Chondrocyte (in vitro differentiated cells): ENCODE results near the gene PTGFRN. TPM values are rescaled to one million over a fixed set of nuclear protein-coding genes. Genes with fewer than 3 reads are reported as not detected.
"Not testable (repeated sequence)": the region's sequence is repeated elsewhere in the genome, so short reads cannot be mapped to it uniquely, and the experiment has no call there.

ENCODE experiments used
- DNase-seq: peaks from one replicate; pipeline ENCODE4 v3.0.0; 2021; ENCODE audit warnings: mixed read lengths, low spot score
- H3K27ac Mint-ChIP-seq: one replicate; pipeline ENCODE4 v1.8.0; 2021; ENCODE audit warnings: mild to moderate bottlenecking, moderate library complexity, mixed read lengths; ENCODE audit not compliant: unreplicated experiment
- H3K27me3 Mint-ChIP-seq: 2 replicates; pipeline ENCODE4 v1.8.0; 2021; ENCODE audit warnings: low read depth, mixed read lengths
- H3K36me3 Mint-ChIP-seq: 2 replicates; pipeline ENCODE4 v1.8.0; 2021; ENCODE audit warnings: low read depth, mixed read lengths
- H3K4me1 Mint-ChIP-seq: 2 replicates; pipeline ENCODE4 v1.8.0; 2021; ENCODE audit warnings: low read depth, mild to moderate bottlenecking, mixed read lengths
- H3K4me3 Mint-ChIP-seq: one replicate; pipeline ENCODE4 v1.8.0; 2021; ENCODE audit warnings: mild to moderate bottlenecking, moderate library complexity, mixed read lengths; ENCODE audit not compliant: unreplicated experiment
- H3K9me3 Mint-ChIP-seq: 2 replicates; pipeline ENCODE4 v1.8.0; 2021; ENCODE audit warnings: low read depth, mixed read lengths
- CTCF ChIP-seq: fragments of 200-600 bp; sonication (generic); IDR thresholded peaks from 2 replicates; pipeline ENCODE4 v1.5.0; 2021; ENCODE audit warnings: antibody characterized with exemption, mild to moderate bottlenecking, moderate library complexity
- total RNA-seq: library from RNA; stranded (reverse); gene quantifications from 3 replicates; pipeline ENCODE4 v1.2.1, GENCODE V29; 2021

PTGFRN gene
- total RNA-seq, 1 donor from 2014 or later: 117 TPM

GRCh38 chr1:116931016-116931918, 21.6 kb downstream of the PTGFRN start:
- no peaks in the 10 kb centered on the region for H3K27me3 Mint-ChIP-seq

GRCh38 chr1:116933606-116934515, 24.1 kb downstream of the PTGFRN start:
- H3K27ac Mint-ChIP-seq: no peak overlapping the region
- no peak overlapping the region for H3K4me3 Mint-ChIP-seq

More at GRCh38 chr1:116931016-116931918, 21.6 kb downstream of the PTGFRN start:
- H3K36me3 Mint-ChIP-seq: no peaks in the 10 kb centered on the region
- no peak for TF ChIP-seq CTCF
- H3K4me1 Mint-ChIP-seq: peaks cover 6% of the 10 kb centered on the region
- no peaks in the 10 kb centered on the region for H3K9me3 Mint-ChIP-seq
- no peak overlapping the region for H3K27ac Mint-ChIP-seq
- no peak overlapping the region for H3K4me3 Mint-ChIP-seq
- DNase-seq: no peak

DNA sequence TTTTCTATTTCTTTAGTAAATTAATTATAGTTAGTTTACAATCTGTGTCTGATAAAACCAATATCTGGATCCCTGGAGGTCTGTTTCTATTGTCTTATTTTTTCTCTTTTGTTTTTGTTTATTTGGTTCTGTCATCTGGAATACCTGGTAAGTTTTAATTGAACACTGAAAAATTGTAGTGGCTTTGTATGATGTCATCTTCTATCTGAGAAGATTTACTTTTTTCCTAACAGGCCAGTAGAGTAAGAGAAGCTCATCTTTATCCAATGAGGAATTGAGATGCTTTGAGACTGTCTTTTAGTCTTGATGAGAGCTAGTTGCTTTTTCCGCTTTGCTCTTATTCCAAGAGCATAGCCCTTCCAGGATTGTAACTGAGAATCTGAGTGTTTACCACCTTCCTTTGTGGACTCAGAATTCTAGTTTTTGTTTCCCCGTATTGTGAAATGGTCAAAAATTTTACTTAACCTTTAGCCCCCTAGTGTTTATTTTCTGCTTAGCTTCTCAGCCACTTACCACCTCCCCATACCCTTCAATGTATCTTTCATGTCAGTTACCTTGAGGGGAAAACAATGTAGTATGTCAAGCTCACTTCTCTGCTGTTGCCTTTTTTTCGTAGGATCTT, 25.0 kb downstream of the PTGFRN start:
- Mint-ChIP-seq H3K27ac (no peak overlapping the region), H3K4me3 (no peak overlapping the region), H3K4me1 (peaks cover 6% of the 10 kb centered on the region), H3K27me3 (no peaks in the 10 kb centered on the region), H3K36me3 (peaks cover 4% of the 10 kb centered on the region), H3K9me3 (no peaks in the 10 kb centered on the region)
- no peak for DNase-seq
- peak; percentile 58 for TF ChIP-seq CTCF

More at GRCh38 chr1:116933606-116934515, 24.1 kb downstream of the PTGFRN start:
- no peaks in the 10 kb centered on the region for H3K27me3 Mint-ChIP-seq
- no peaks in the 10 kb centered on the region for H3K9me3 Mint-ChIP-seq
- peaks cover 2% of the 10 kb centered on the region for H3K36me3 Mint-ChIP-seq
- DNase-seq: no peak
- TF ChIP-seq CTCF: no peak
- peaks cover 6% of the 10 kb centered on the region for H3K4me1 Mint-ChIP-seq

DNA sequence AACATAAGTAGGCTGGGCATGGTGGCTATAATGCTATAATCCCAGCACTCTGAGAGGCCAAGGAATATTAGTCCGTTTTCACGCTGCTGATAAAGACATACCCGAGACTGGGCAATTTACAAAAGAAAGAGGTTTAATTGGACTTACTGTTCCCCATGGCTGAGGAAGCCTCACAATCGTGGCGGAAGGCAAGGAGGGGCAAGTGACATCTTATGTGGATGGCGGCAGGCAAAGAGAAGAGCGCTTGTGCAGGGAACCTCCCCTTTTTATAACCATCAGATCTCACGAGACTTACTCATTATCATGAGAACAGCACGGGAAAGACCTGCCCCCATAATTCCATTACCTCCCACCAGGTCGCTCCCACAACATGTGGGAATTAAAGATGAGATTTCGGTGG, 28.5 kb downstream of the PTGFRN start:
- H3K9me3 Mint-ChIP-seq: no peaks in the 10 kb centered on the region
- no peak for TF ChIP-seq CTCF

DNA sequence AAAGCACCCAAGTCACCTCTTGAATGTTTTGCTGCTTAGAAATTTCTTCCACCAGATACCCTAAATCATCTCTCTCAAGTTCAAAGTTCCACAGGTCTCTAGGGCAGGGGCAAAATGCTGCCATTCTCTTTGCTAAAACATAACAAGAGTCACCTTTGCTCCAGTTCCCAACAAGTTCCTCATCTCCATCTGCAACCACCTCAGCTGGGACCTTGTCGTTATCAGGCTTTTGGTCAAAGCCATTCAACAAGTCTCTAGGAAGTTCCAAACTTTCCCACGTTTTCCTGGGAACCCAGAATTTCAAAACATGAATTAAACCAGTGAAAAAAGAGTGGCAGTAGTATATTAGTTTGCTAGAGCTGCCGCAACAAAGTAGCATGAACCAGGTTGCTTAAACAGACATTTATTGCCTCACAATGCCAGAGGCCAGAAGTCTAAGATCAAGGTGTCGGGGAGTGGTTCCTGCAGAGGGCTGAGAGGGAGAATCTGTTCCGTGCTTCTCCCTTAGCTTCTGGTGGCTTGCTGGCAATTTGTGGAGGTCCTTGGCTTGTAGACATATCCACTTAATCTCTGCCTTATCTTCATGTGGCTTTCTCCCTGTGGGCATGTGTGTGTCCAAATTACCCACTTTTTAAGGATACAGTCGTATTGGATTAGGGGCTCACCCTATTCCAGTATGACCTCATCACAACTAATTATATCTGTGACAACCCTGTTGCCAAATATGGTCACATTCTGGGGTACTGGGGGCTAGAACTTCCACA, 30.2 kb downstream of the PTGFRN start:
- not testable (repeated sequence) for DNase-seq, H3K27me3 Mint-ChIP-seq, H3K27ac Mint-ChIP-seq, H3K4me3 Mint-ChIP-seq, H3K9me3 Mint-ChIP-seq, H3K36me3 Mint-ChIP-seq
- H3K4me1 Mint-ChIP-seq: peaks cover 12% of the 10 kb centered on the region

More for the DNA sequence above, 28.5 kb downstream of the PTGFRN start:
- H3K27me3 Mint-ChIP-seq: no peaks in the 10 kb centered on the region
- H3K4me1 Mint-ChIP-seq: peaks cover 17% of the 10 kb centered on the region
- no peak overlapping the region for H3K27ac Mint-ChIP-seq
- H3K4me3 Mint-ChIP-seq: no peak overlapping the region
- DNase-seq: no peak
- peaks cover 7% of the 10 kb centered on the region for H3K36me3 Mint-ChIP-seq
